IMR-90 (cell line): Measurements from ENCODE around the gene STIM1. TPM values are rescaled to one million over a fixed set of nuclear protein-coding genes. Genes with fewer than 3 reads are reported as not detected.

Experiments used
- ATAC-seq: fragments of 200-7000 bp; cut with Tn5 transposase; 2 replicates; pipeline ENCODE4 v1.9.1; 2020; ENCODE audit warnings: low read depth, mild to moderate bottlenecking, moderate library complexity
- BruUV-seq: library from RNA; stranded (reverse); fragments of 400-500 nt; replicated peaks from 2 replicates; lab custom pipeline; 2021; lab: Mats Ljungman, UMichigan
- CTCF ChIA-PET: fragments of 300-600 bp; formaldehyde crosslinking; extraction: SDS; loops from one replicate; lab custom pipeline; 2021; ENCODE audit warnings: antibody characterized with exemption; lab: Yijun Ruan, JAX
- POLR2A ChIA-PET: fragments of 300-600 bp; sonication (Branson Sonifier 250); formaldehyde crosslinking; loops from one replicate; lab custom pipeline; 2022; ENCODE audit warnings: antibody characterized with exemption; ENCODE audit not compliant: unreplicated experiment; lab: Charles Lee
- DNase-seq: peaks from one replicate; pipeline ENCODE4 v3.0.0; 2013
- H2AFZ ChIP-seq: replicated peaks from 2 replicates; pipeline ENCODE3; 2013; ENCODE audit warnings: low read length, mild to moderate bottlenecking; ENCODE audit not compliant: poor library complexity
- H2AK5ac ChIP-seq: 2 replicates; pipeline ENCODE4 v1.6.1; 2013; ENCODE audit warnings: low read depth, low read length, inconsistent platforms
- H2AK9ac ChIP-seq: replicated peaks from 2 replicates; pipeline ENCODE3; 2013; ENCODE audit warnings: mild to moderate bottlenecking, low read depth, low read length, moderate library complexity; ENCODE audit not compliant: poor library complexity
- H2BK120ac ChIP-seq: 2 replicates; pipeline ENCODE4 v1.6.1; 2013; ENCODE audit warnings: low read depth, low read length, inconsistent platforms
- H2BK15ac ChIP-seq: 3 replicates; pipeline ENCODE4 v1.6.1; 2013; ENCODE audit warnings: low read depth, low read length, inconsistent platforms
- H2BK20ac ChIP-seq: 2 replicates; pipeline ENCODE4 v1.6.1; 2013; ENCODE audit warnings: low read depth, mild to moderate bottlenecking, inconsistent platforms, low read length, moderate library complexity
- H2BK5ac ChIP-seq: 2 replicates; pipeline ENCODE4 v1.6.1; 2013; ENCODE audit warnings: mild to moderate bottlenecking, low read depth, low read length, inconsistent platforms; ENCODE audit not compliant: poor library complexity, severe bottlenecking
- H3K14ac ChIP-seq: replicated peaks from 2 replicates; pipeline ENCODE4 v1.6.1; 2013; ENCODE audit warnings: low read depth, low read length, inconsistent platforms
- H3K18ac ChIP-seq: 2 replicates; pipeline ENCODE4 v1.6.1; 2013; ENCODE audit warnings: low read depth, low read length, control low read depth
- H3K23ac ChIP-seq: 2 replicates; pipeline ENCODE4 v1.6.1; 2013; ENCODE audit warnings: low read depth, low read length, inconsistent platforms
- H3K27ac ChIP-seq: 2 replicates; pipeline ENCODE4 v1.5.1; 2013; ENCODE audit warnings: mild to moderate bottlenecking, control low read depth, low read length; ENCODE audit not compliant: insufficient read depth
- H3K27me3 ChIP-seq: 2 replicates; pipeline ENCODE4 v1.6.1; 2013; ENCODE audit warnings: low read length; ENCODE audit not compliant: control insufficient read depth, insufficient read depth
- H3K36me3 ChIP-seq: 2 replicates; pipeline ENCODE4 v1.6.1; 2013; ENCODE audit warnings: low read length, mixed read lengths; ENCODE audit not compliant: control insufficient read depth, insufficient read depth
- H3K4ac ChIP-seq: 2 replicates; pipeline ENCODE4 v1.6.1; 2013; ENCODE audit warnings: low read depth, low read length, inconsistent platforms
- H3K4me1 ChIP-seq: 2 replicates; pipeline ENCODE4 v1.6.1; 2013; ENCODE audit warnings: low read length, mixed read lengths; ENCODE audit not compliant: control insufficient read depth, insufficient read depth
- H3K4me2 ChIP-seq: 2 replicates; pipeline ENCODE4 v1.6.1; 2013; ENCODE audit warnings: low read depth, mild to moderate bottlenecking, control low read depth, low read length, moderate library complexity
- H3K4me3 ChIP-seq: 2 replicates; pipeline ENCODE4 v1.5.1; 2013; ENCODE audit warnings: low read depth, mild to moderate bottlenecking, control low read depth, low read length, moderate library complexity; ENCODE audit not compliant: insufficient read depth
- H3K56ac ChIP-seq: 2 replicates; pipeline ENCODE4 v1.6.1; 2013; ENCODE audit warnings: low read length, inconsistent platforms; ENCODE audit not compliant: insufficient read depth; ENCODE audit errors: extremely low read depth
- H3K79me1 ChIP-seq, 2 experiments: 2 replicates each; pipeline ENCODE4 v1.6.1; 2013; ENCODE audit warnings: low read length in 2 of 2, inconsistent platforms in 1 of 2, low read depth in 1 of 2
- H3K9ac ChIP-seq: 2 replicates; pipeline ENCODE4 v1.6.1; 2013; ENCODE audit warnings: low read depth, low read length, control low read depth
- H3K9me1 ChIP-seq: 2 replicates; pipeline ENCODE4 v1.6.1; 2013; ENCODE audit warnings: low read length, inconsistent platforms; ENCODE audit not compliant: insufficient read depth
- H3K9me3 ChIP-seq: 2 replicates; pipeline ENCODE4 v1.6.1; 2013; ENCODE audit warnings: low read length; ENCODE audit not compliant: control insufficient read depth, insufficient read depth
- H4K20me1 ChIP-seq: 2 replicates; pipeline ENCODE4 v1.6.1; 2013; ENCODE audit warnings: low read length, inconsistent platforms; ENCODE audit not compliant: insufficient read depth
- H4K5ac ChIP-seq: 2 replicates; pipeline ENCODE4 v1.6.1; 2013; ENCODE audit warnings: mild to moderate bottlenecking, low read depth, low read length, control low read depth
- H4K8ac ChIP-seq, 2 experiments: 2 replicates each; pipeline ENCODE4 v1.6.1; 2013; ENCODE audit warnings: low read depth in 2 of 2, low read length in 2 of 2, control low read depth in 1 of 2, inconsistent platforms in 1 of 2
- H4K91ac ChIP-seq: 2 replicates; pipeline ENCODE4 v1.6.1; 2013; ENCODE audit warnings: low read depth, low read length, inconsistent platforms; ENCODE audit not compliant: insufficient read depth
- BHLHE40 ChIP-seq: fragments of 150-350 bp; IDR thresholded peaks from 2 replicates; pipeline ENCODE4 v1.6.1; 2016; ENCODE audit warnings: mild to moderate bottlenecking, low read depth, low read length
- CEBPB ChIP-seq: IDR thresholded peaks from 2 replicates; pipeline ENCODE4 v1.6.1; 2012; ENCODE audit warnings: low read depth, low read length, improper control_type of control experiment
- CHD1 ChIP-seq: IDR thresholded peaks from 2 replicates; pipeline ENCODE4 v1.6.1; 2012; ENCODE audit warnings: low read depth, low read length, improper control_type of control experiment
- CTCF ChIP-seq: conservative IDR thresholded peaks from 2 replicates; pipeline ENCODE4 v1.5.1; 2012; ENCODE audit warnings: mild to moderate bottlenecking, low read depth, low read length, improper control_type of control experiment
- ELK1 ChIP-seq: fragments of 150-350 bp; IDR thresholded peaks from 2 replicates; pipeline ENCODE4 v1.6.1; 2016; ENCODE audit warnings: low read depth, mild to moderate bottlenecking, low read length, moderate library complexity, borderline replicate concordance
- FOS ChIP-seq: fragments of 150-350 bp; IDR thresholded peaks from 2 replicates; pipeline ENCODE4 v1.6.1; 2016; ENCODE audit warnings: low read depth, low read length
- MAFK ChIP-seq: IDR thresholded peaks from 2 replicates; pipeline ENCODE4 v1.6.1; 2012; ENCODE audit warnings: low read depth, low read length, improper control_type of control experiment
- MAZ ChIP-seq: IDR thresholded peaks from 2 replicates; pipeline ENCODE4 v1.6.1; 2012; ENCODE audit warnings: low read depth, mild to moderate bottlenecking, low read length, improper control_type of control experiment, moderate library complexity, borderline replicate concordance
- MXI1 ChIP-seq: IDR thresholded peaks from 2 replicates; pipeline ENCODE4 v1.6.1; 2012; ENCODE audit warnings: low read depth, mild to moderate bottlenecking, low read length, moderate library complexity, borderline replicate concordance
- NFE2L2 ChIP-seq: fragments of 150-350 bp; IDR thresholded peaks from 2 replicates; pipeline ENCODE4 v1.6.1; 2016; ENCODE audit warnings: low read depth, mild to moderate bottlenecking, low read length
- POLR2A ChIP-seq: IDR thresholded peaks from 2 replicates; pipeline ENCODE4 v1.6.1; 2012; ENCODE audit warnings: mild to moderate bottlenecking, low read depth, low read length
- RAD21 ChIP-seq: IDR thresholded peaks from 2 replicates; pipeline ENCODE4 v1.6.1; 2012; ENCODE audit warnings: low read length, improper control_type of control experiment
- RCOR1 ChIP-seq: IDR thresholded peaks from 2 replicates; pipeline ENCODE4 v1.6.1; 2012; ENCODE audit warnings: mild to moderate bottlenecking, low read length, improper control_type of control experiment; ENCODE audit not compliant: insufficient replicate concordance
- RFX5 ChIP-seq: IDR thresholded peaks from 2 replicates; pipeline ENCODE4 v1.8.0; 2012; ENCODE audit warnings: low read depth, mild to moderate bottlenecking, low read length, moderate library complexity
- SMC3 ChIP-seq: fragments of 150-350 bp; IDR thresholded peaks from 2 replicates; pipeline ENCODE4 v1.6.1; 2016; ENCODE audit warnings: low read depth, mild to moderate bottlenecking, antibody characterized with exemption, low read length, moderate library complexity
- USF2 ChIP-seq: fragments of 150-350 bp; IDR thresholded peaks from 2 replicates; pipeline ENCODE4 v1.6.1; 2017; ENCODE audit warnings: mild to moderate bottlenecking, antibody characterized with exemption, low read length, low read depth
- WGBS, 2 experiments: methylation state at CpG; one replicate each; pipeline versions ENCODE4 v1.1.5 to v1.1.7; 2013; ENCODE audit warnings: missing lambda C conversion rate in 2 of 2; ENCODE audit not compliant: insufficient read length in 1 of 2; ENCODE audit errors: extremely low coverage in 2 of 2; 5-methylcytosine and 5-hydroxymethylcytosine counted together
- dilution Hi-C: fragments of 300-500 bp; cut with HindIII; formaldehyde crosslinking; loops from one replicate; pipeline ENCODE4 v1.14.3; 2018; ENCODE audit warnings: low sequenced_read_pairs; ENCODE audit not compliant: unreplicated experiment
- in situ Hi-C: fragments of 300-500 bp; cut with MboI; formaldehyde crosslinking; loops from 3 replicates; pipeline ENCODE4 v1.14.3; 2019; ENCODE audit warnings: low sequenced_read_pairs, inconsistent platforms, mixed read lengths
- intact Hi-C: fragments of 100-400 bp; cut with micrococcal nuclease; formaldehyde crosslinking; loops from 2 replicates; pipeline ENCODE4 v1.10.0; 2022
- polyA plus RNA-seq, 3 experiments: library from polyadenylated mRNA; depleted of rRNA; stranded (reverse); fragments of >200 nt; gene quantifications; 2 replicates each; pipeline ENCODE4 v1.2.3, GENCODE V29; 2012; ENCODE audit warnings: low replicate concordance in 1 of 3
- total RNA-seq: library from RNA; depleted of rRNA; stranded (reverse); fragments of >200 nt; gene quantifications from 2 replicates; pipeline ENCODE4 v1.2.3, GENCODE V29; 2012

The STIM1 gene
- total and polyA plus RNA-seq, 2 of the 4 experiments (the other 2 are of a cell fraction): 17.9 to 23.0 TPM

GRCh38 chr11:3982431-3982830 is 127.0 kb downstream of the STIM1 start:
- Histone ChIP-seq H4K91ac (no peak overlapping the region), H3K14ac (no peak overlapping the region), H2BK15ac (no peak overlapping the region), H4K20me1 (no peaks in the 10 kb centered on the region), H2BK20ac (no peak overlapping the region), H4K5ac (no peak overlapping the region), H3K4me3 (no peak overlapping the region), H3K4me1 (peaks cover 3% of the 10 kb centered on the region; the same call in 1 of the 2 replicates), H2BK120ac (no peak overlapping the region), H3K4ac (no peak overlapping the region), H3K27me3 (no peaks in the 10 kb centered on the region), H3K9me3 (no peaks in the 10 kb centered on the region), H3K23ac (no peak overlapping the region), H3K27ac (no peak overlapping the region), H3K36me3 (no peaks in the 10 kb centered on the region), H3K18ac (no peak overlapping the region), H3K56ac (no peak overlapping the region), H3K4me2 (no peak overlapping the region; the same call in 1 of the 2 replicates), H2AK9ac (no peak overlapping the region), H3K9ac (no peak overlapping the region), H4K8ac (no peak overlapping the region), H2AK5ac (no peak overlapping the region), H2AFZ (no peak overlapping the region), H2BK5ac (peak overlapping the region; percentile 5), H3K79me1 (no peaks in the 10 kb centered on the region; a peak in 1 of 4 replicates), H3K9me1 (no peaks in the 10 kb centered on the region)
- no peak for TF ChIP-seq RFX5
- no peak for TF ChIP-seq MXI1
- no peak for TF ChIP-seq POLR2A
- no peak for TF ChIP-seq FOS
- TF ChIP-seq MAZ: no peak
- TF ChIP-seq BHLHE40: no peak
- TF ChIP-seq USF2: no peak
- no peak for TF ChIP-seq SMC3
- TF ChIP-seq CEBPB: no peak
- no peak for TF ChIP-seq RCOR1
- TF ChIP-seq CTCF: no peak
- TF ChIP-seq ELK1: no peak
- no peak for TF ChIP-seq MAFK
- no peak for TF ChIP-seq CHD1
- TF ChIP-seq RAD21: no peak
- TF ChIP-seq NFE2L2: no peak
- peak; percentile 27; the same call in 1 of the 2 replicates for ATAC-seq
- intact Hi-C loops (no loop called here), in situ Hi-C loops (no loop called here), dilution Hi-C loops (no loop called here)
- CTCF ChIA-PET: no interaction called here
- no TSS peak for BruUV-seq
- DNase-seq: peak; percentile 64
- WGBS, 2 experiments: no CpG with 5 or more reads among the region's 2 CpGs
- POLR2A ChIA-PET: interaction anchor here (0.6 kb wide), 1 partner anchor 35 kb away, joined by 6 read pairs; no protein-coding TSS in a partner anchor
